Lower leg skin (tissue), 3 donors: ENCODE results near the gene FCSK.

Experiments used
- POLR2A ChIP-seq, 2 donors: fragments of 450-650 bp; IDR thresholded peaks; one replicate each; pipeline ENCODE4 v1.6.1; 2016 to 2017; ENCODE audit warnings: antibody characterized with exemption in 2 of 2, mild to moderate bottlenecking in 1 of 2, moderate library complexity in 1 of 2
- TF ChIP-seq, protein P1 (sequence below), 3 donors: fragments of 450-650 bp; IDR thresholded peaks; one replicate each; pipeline ENCODE4 v1.5.1; 2016; ENCODE audit warnings: antibody characterized with exemption in 3 of 3, mild to moderate bottlenecking in 3 of 3, moderate library complexity in 2 of 3

DNA sequence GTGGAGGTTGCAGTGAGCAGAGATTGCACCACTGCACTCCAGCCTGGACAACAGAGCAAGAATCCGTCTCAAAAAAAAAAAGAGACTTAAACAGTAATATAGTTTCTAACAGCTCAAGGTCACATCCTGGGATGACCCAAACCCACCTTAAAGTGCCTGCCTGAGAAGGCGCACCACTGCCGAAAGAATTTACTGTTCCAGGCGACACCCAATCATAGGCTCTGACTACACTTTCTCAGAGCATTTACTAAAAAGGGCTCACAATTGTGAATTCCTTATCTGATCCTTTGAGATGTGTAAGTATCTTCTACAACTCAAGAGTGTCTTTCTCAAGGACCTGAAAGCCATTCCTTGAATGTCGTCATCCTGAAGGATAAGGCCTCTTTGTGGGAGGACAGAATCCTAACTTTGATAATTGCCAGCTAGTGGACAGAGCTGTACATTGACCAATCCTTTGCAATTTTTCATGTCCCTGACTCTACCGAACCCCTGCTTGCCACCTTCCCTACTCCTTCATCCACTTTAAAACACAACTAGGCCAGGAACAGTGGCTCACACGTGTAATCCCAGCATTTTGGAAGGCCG is 12.9 kb upstream of the FCSK start:
- TF ChIP-seq, protein P1, sequence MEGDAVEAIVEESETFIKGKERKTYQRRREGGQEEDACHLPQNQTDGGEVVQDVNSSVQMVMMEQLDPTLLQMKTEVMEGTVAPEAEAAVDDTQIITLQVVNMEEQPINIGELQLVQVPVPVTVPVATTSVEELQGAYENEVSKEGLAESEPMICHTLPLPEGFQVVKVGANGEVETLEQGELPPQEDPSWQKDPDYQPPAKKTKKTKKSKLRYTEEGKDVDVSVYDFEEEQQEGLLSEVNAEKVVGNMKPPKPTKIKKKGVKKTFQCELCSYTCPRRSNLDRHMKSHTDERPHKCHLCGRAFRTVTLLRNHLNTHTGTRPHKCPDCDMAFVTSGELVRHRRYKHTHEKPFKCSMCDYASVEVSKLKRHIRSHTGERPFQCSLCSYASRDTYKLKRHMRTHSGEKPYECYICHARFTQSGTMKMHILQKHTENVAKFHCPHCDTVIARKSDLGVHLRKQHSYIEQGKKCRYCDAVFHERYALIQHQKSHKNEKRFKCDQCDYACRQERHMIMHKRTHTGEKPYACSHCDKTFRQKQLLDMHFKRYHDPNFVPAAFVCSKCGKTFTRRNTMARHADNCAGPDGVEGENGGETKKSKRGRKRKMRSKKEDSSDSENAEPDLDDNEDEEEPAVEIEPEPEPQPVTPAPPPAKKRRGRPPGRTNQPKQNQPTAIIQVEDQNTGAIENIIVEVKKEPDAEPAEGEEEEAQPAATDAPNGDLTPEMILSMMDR (IDR thresholded peaks at IDR 0.05) = no peak
- TF ChIP-seq POLR2A (IDR thresholded peaks at IDR 0.05) = no peak
